NCI-H2107 (cell line): ENCODE data around the gene PDHB.
"Not testable (repeated sequence)": the region's sequence is repeated elsewhere in the genome, so short reads cannot be mapped to it uniquely, and the experiment has no call there.

Experiments used
- DNase-seq: peaks from one replicate; lab custom pipeline; 2025; lab: John Stamatoyannopoulos, UW

The PDHB gene

GRCh38 chr3:58437276-58437675 is 3.6 kb upstream of the PDHB start:
- DNase-seq: not testable (repeated sequence)

- DNase-seq: no peak
These were observed 1.4 kb upstream of the PDHB start for GRCh38 chr3:58434990-58435389.

- DNase-seq: no peak
These were observed 879 bp upstream of the PDHB start for GRCh38 chr3:58434511-58434910.

GRCh38 chr3:58434168-58434504 is 504 bp upstream of the PDHB start:
- DNase-seq: no peak

GRCh38 chr3:58432905-58433304 is 727 bp downstream of the PDHB start:
- DNase-seq: no peak

- DNase-seq: no peak
These were observed 4.0 kb downstream of the PDHB start for GRCh38 chr3:58429657-58430056.

- no peak for DNase-seq
These were observed 5.8 kb downstream of the PDHB start for GRCh38 chr3:58427661-58428361.

- DNase-seq: no peak
These were observed 7.8 kb downstream of the PDHB start for GRCh38 chr3:58425782-58426181.

GRCh38 chr3:58424613-58425012 is 9.0 kb downstream of the PDHB start:
- no peak for DNase-seq

- DNase-seq: no peak
These were observed 10.8 kb downstream of the PDHB start for GRCh38 chr3:58422756-58423325.

GRCh38 chr3:58421004-58421403 is 12.6 kb downstream of the PDHB start:
- DNase-seq: no peak

- no peak for DNase-seq
These were observed 13.7 kb downstream of the PDHB start for GRCh38 chr3:58419780-58420507.

- DNase-seq: no peak
These were observed 15.4 kb downstream of the PDHB start for GRCh38 chr3:58418227-58418626.

GRCh38 chr3:58417075-58417474 is 16.6 kb downstream of the PDHB start:
- no peak for DNase-seq

- DNase-seq: no peak
These were observed 17.4 kb downstream of the PDHB start for GRCh38 chr3:58416191-58416590.

GRCh38 chr3:58414538-58415197 is 19.0 kb downstream of the PDHB start:
- DNase-seq: no peak

GRCh38 chr3:58411851-58412830 is 21.5 kb downstream of the PDHB start:
- DNase-seq: no peak

GRCh38 chr3:58411036-58411435 is 22.6 kb downstream of the PDHB start:
- DNase-seq: no peak

GRCh38 chr3:58409663-58410062 is 24.0 kb downstream of the PDHB start:
- no peak for DNase-seq

- DNase-seq: no peak
These were observed 24.7 kb downstream of the PDHB start for GRCh38 chr3:58408906-58409305.

- no peak for DNase-seq
These were observed 29.2 kb downstream of the PDHB start for GRCh38 chr3:58404396-58404795.
